Measurements from ENCODE around the gene RPTOR.

DNA sequence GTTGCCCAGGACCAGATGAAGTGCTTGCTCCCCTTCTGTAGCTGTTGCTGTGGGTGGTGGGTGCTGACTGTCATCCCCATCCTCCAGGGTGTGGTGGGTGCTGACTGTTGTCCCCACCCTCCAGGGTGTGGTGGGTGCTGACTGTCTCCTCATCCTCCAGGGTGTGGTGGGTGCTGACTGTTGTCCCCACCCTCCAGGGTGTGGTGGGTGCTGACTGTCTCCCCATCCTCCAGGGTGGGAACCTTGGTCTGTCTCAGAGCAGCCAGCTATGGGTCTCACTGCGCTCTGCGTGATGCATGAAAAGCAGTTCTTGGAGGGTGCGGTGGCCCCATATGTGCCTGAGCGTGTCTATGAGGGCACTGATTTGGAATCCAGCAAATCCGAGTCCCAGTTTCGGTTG, 163.8 kb downstream of the RPTOR start:
- TF ChIP-seq CTCF (IDR thresholded peaks at IDR 0.05): no peak
- no peak for TF ChIP-seq POLR2A (IDR thresholded peaks at IDR 0.05; ENCODE audit: low read depth)
- no peak for TF ChIP-seq EP300 (IDR thresholded peaks at IDR 0.05)
- TF ChIP-seq POLR2AphosphoS5 (IDR thresholded peaks at IDR 0.05): no peak

All from esophagus muscularis mucosa (tissue), 4 donors.